Lower leg skin (tissue), 4 donors: ENCODE data around the gene NHP2. TPM values are rescaled to one million over a fixed set of nuclear protein-coding genes. Genes with fewer than 3 reads are reported as not detected.

Source experiments
- DNase-seq, 2 donors: peaks; one replicate each; pipeline ENCODE4 v3.0.0-alpha.2; 2019; ENCODE audit warnings: low spot score in 2 of 2
- H3K4me3 ChIP-seq: fragments of 200-600 bp; sonication (generic); 2 replicates; pipeline ENCODE4 v1.5.1; 2017; ENCODE audit warnings: mild to moderate bottlenecking, low read depth; ENCODE audit not compliant: poor library complexity, severe bottlenecking
- CTCF ChIP-seq, 3 donors: fragments of 450-650 bp; IDR thresholded peaks; one replicate each; pipeline ENCODE4 v1.5.1; 2016; ENCODE audit warnings: antibody characterized with exemption in 3 of 3, mild to moderate bottlenecking in 3 of 3, moderate library complexity in 2 of 3
- POLR2A ChIP-seq, 2 donors: fragments of 450-650 bp; IDR thresholded peaks; one replicate each; pipeline ENCODE4 v1.6.1; 2016 to 2017; ENCODE audit warnings: antibody characterized with exemption in 2 of 2, mild to moderate bottlenecking in 1 of 2, moderate library complexity in 1 of 2
- WGBS, 2 donors: methylation state at CpG; one replicate each; pipeline ENCODE4 v1.1.5; 2018; 5-methylcytosine and 5-hydroxymethylcytosine counted together
- intact Hi-C: fragments of 100-400 bp; cut with DNase I; formaldehyde crosslinking; loops from one replicate; pipeline ENCODE4 v1.15.0; 2023; ENCODE audit warnings: low total_unique reads
- total RNA-seq, 4 donors: library from RNA; depleted of rRNA; stranded (reverse); fragments of >200 nt; gene quantifications; one replicate each; pipeline ENCODE4 v1.1.0, GENCODE V29; 2016

NHP2 gene
- total RNA-seq, 4 donors from 2014 or later: 169 to 210 (median 199) TPM

- 34 to 52% methylated on average over 22 of the region's 22 CpGs for WGBS, 2 donors
- TF ChIP-seq POLR2A (IDR thresholded peaks at IDR 0.05) (no peak), CTCF (IDR thresholded peaks at IDR 0.05) (no peak)
- no peak overlapping the region for H3K4me3 ChIP-seq
- no peak for DNase-seq
- intact Hi-C loops: no loop called here
Observed at GRCh38 chr5:178116143-178116885, 37.4 kb downstream of the NHP2 start.

DNA sequence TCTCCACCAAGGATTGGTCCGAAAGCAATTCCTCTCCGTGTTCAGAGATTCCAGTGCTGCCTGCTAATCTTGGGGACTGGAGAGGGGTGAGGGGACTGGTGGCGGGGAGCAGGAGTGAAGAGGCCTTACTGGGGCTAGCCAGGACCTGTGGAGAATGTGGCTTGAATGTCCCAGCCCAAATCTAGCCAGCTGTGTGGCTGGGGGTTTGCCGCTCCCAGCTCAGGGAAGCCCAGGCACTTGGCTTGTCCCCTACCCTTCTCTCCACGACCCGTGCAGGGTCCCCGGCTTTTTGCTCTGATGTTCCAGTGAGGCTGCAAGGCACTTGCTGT, 37.9 kb downstream of the NHP2 start:
- TF ChIP-seq POLR2A (IDR thresholded peaks at IDR 0.05): no peak
- no peak for TF ChIP-seq CTCF (IDR thresholded peaks at IDR 0.05)
- DNase-seq: no peak
- no peak overlapping the region for H3K4me3 ChIP-seq
- intact Hi-C loops: no loop called here
- 33 to 46% methylated on average over 7 of the region's 7 CpGs for WGBS, 2 donors

GRCh38 chr5:178115136-178115813, 38.4 kb downstream of the NHP2 start:
- intact Hi-C loops: no loop called here
- no peak for TF ChIP-seq POLR2A (IDR thresholded peaks at IDR 0.05)
- TF ChIP-seq CTCF (IDR thresholded peaks at IDR 0.05): no peak
- no peak overlapping the region for H3K4me3 ChIP-seq
- DNase-seq: no peak
- 55 to 60% methylated on average over 11 to 12 of the region's 12 CpGs for WGBS, 2 donors

DNA sequence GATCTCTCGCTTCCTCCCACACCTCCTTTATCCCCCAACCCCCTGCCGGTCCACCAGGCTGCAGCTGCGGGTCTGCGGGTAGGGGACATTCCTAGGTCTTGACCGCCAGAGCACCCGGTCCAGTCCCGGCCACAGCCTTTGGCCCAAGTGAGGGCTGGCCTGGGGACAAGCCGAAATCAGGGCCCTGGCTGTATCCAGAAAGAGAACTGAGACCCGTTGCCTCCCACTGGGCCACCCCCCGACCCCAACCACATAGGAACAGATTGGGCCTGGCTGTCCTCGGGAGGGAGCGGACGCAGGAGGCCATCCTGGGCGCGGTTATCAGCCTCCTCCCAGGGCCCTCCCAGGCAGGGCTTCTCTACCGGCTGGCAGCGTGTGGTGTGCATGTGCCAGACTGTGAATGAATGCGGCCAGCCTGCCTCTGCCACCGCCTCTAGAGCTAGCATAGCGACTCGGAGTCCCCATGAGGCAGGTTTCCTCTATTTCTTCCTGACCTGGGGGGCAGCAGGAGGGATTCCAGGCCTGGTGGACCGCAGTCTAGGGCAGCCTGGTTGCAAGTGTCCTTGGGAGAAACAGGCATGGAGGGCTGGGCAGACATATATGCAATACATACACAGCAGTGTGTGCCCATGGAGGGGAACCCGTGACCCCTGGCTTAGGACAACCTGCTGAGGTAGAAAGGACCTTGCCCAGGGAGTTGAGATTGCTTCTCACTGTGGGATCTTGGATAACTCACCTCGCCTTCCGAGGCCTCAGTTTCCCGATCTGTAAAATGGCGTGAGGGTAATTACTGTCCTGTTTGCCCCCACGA, 39.2 kb downstream of the NHP2 start:
- 13% methylated on average over 25 to 26 of the region's 28 CpGs for WGBS, 2 donors
- no peak for TF ChIP-seq POLR2A (IDR thresholded peaks at IDR 0.05)
- intact Hi-C loops: no loop called here
- DNase-seq: peak in 1 of 2 donors; percentile 89
- peak overlapping the region; percentile 23 for H3K4me3 ChIP-seq

DNA sequence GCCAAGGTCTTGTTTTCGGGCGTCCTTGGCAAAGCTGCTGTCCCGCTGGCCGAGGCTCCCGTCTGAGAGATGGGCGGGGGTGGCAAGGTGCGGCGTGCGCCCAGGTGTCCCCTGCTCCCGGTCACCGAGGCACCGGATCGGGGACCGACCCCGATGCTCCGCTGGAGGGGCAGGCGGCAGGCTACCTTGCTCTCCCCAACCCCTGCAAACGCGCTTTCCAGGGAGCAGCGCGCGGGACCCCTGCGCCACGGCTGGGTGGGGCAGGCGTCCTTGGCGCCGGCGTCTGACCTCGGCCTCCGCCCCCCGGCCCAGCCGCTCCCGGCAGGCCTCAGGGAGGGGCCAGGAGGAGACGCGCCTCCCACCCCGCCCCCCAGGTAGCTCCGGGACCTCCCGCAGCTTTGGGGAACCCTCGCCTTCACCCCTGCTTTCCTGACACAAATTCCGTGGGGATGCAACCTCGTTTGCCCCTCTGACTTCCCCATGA, 39.8 kb downstream of the NHP2 start:
- 0% methylated on average over 5 to 23 of the region's 41 CpGs for WGBS, 2 donors
- DNase-seq: no peak
- intact Hi-C loops: no loop called here
- TF ChIP-seq CTCF (IDR thresholded peaks at IDR 0.05): no peak
- no peak for TF ChIP-seq POLR2A (IDR thresholded peaks at IDR 0.05)
- H3K4me3 ChIP-seq: peak overlapping the region; percentile 23
